ENCODE results near the gene GPR162.
A peak's percentile ranks its signal among the peaks of the same experiment; 100 is the strongest.

Gene GPR162

DNA sequence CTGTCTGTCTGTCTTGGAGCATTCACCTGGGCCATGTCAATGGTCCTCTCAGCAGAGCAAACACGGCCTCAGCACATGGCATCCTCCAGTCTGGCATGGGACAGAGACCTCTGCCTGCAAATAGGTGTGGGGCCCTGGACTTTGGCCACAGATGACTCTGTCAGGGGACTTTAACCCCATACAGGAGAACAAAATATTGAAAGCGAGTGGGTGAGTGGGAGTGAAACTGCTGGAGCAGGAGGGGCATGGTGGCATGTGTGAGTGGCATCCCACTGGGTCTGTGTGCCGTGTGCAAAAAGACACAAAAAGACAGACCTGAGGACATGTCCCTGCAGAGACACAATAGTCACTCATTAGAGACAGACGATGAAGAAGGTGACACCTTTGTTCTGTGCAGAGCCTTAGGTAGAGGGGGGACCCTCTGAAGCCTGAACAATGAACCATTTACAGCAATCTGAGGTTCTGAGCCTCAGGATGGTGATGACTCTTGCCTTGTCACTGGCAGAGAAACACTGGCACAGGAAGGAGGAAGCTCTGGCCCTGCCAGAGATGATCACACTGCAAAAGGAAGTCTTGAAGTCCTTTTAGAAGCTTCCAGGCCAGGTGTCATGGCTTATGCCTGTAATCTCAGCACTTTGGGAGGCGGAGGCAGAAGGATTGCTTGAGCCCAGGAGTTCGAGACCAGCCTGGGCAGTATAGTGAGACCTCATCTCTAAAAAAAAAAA, 41.8 kb upstream of the GPR162 start:
- peak; percentile 44 for FAIRE-seq
- TF ChIP-seq POLR2AphosphoS5 (IDR thresholded peaks at IDR 0.05; ENCODE audit: low read depth, low read length) (no peak), POLR2A (IDR thresholded peaks at IDR 0.05; ENCODE audit: low read depth, low read length) (no peak), TAF1 (IDR thresholded peaks at IDR 0.05; ENCODE audit: borderline replicate concordance, low read depth, low read length) (no peak)
- DNase-seq (ENCODE audit: insufficient read length) = no peak

DNA sequence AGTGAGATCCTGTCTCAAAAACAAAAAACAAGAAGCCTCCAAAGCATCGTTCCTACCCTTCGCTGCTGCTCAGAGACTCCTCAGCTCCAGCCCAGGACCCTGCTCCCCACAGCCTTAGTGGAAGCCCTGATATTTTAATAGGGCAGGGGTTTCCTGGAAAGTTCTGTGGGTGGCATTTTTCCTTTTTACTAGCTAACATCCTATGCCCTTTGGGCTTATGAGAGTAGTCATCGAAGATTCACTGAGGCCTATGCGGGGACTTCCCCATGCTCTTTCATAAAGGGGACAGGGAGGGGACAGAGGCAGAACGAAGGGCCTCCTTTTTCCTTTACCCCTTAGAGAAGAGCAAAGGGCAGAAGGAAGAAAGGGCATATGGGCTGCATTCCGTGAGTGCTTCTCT, 41.0 kb upstream of the GPR162 start:
- FAIRE-seq (no peak), DNase-seq (ENCODE audit: insufficient read length) (no peak)
- no peak for TF ChIP-seq POLR2A (IDR thresholded peaks at IDR 0.05; ENCODE audit: low read depth, low read length)

DNA sequence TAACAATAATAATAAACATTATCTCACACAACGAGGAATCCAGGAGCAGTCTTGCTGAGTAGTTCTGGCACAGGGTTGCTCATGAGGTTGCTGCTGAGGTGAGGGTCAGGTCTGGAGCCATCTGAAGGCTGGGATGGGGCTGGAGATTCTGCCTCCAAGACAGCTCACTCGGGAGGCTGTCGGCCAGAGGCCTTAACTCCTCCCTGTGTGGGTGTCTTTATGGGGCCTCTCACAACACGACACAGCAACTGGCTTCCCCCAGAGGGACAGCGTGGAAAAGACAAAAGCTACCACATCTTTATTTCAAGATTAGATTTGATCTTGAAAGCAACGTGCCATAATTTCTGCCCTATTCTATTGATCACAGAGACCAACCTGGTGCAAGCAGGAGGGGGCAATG, 39.5 kb upstream of the GPR162 start:
- no peak for DNase-seq (ENCODE audit: insufficient read length)
- no peak for FAIRE-seq
- TF ChIP-seq TAF1 (IDR thresholded peaks at IDR 0.05; ENCODE audit: borderline replicate concordance, low read depth, low read length) (no peak), POLR2A (IDR thresholded peaks at IDR 0.05; ENCODE audit: low read depth, low read length) (no peak), POLR2AphosphoS5 (IDR thresholded peaks at IDR 0.05; ENCODE audit: low read depth, low read length) (no peak)

DNA sequence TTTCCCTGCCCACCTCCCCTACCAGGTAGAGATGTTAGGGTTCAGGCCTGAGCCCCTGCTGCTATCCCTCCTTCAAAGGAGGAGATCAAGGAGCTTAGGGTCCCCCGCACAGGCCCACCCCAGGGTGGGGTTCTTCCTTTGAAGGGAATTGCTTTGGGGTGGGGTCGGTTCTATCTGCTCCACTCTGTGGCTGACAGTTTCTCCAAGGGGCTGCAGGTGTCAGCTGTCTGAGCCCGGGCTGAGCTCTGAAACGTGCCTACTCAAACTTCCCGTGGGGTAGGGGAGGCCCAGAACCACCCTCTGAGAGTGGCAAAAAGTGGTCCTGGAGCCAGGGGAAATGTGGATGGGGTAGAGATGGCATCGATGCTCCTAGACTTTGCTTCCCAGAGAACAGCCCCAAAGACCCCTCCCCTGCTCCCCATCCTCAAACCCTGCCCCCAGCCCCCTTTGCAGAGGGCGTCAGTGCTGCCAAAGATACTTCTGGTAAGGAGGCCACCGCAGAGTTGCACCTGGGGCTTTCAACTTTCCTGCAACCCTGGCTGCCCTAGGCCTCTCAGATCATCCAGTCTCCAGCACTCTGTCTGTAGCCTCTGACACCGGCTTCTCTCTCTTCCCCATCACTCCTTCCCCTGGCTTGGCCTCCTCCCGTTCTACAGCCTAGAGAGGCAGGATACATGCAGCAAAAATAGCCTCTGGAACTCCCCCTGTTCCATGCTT, 38.6 kb upstream of the GPR162 start:
- FAIRE-seq (no peak), DNase-seq (ENCODE audit: insufficient read length) (no peak)
- TF ChIP-seq POLR2AphosphoS5 (IDR thresholded peaks at IDR 0.05; ENCODE audit: low read depth, low read length) (no peak), POLR2A (IDR thresholded peaks at IDR 0.05; ENCODE audit: low read depth, low read length) (no peak), TAF1 (IDR thresholded peaks at IDR 0.05; ENCODE audit: borderline replicate concordance, low read depth, low read length) (no peak)

DNA sequence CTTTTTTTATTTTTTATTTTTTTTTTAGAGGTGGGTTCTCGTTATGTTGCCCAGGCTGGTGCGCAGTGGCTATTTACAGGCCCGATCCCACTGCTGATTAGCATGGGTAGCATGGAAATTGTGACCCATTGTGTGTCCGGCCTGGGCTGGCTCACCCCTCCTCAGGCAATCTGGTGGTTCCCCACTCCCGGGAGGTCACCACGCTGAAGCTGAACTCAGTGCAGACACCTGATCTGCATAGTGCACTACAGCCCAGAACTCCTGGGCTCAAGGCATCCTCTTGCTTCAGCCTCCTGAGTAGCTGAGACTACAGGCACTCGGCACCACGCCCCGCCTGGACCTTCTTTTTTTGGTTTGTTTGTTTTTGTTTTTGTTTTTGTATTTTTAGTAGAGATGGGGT, 37.8 kb upstream of the GPR162 start:
- TF ChIP-seq POLR2AphosphoS5 (IDR thresholded peaks at IDR 0.05; ENCODE audit: low read depth, low read length) = no peak
- TF ChIP-seq POLR2A (IDR thresholded peaks at IDR 0.05; ENCODE audit: low read depth, low read length) = no peak
- no peak for TF ChIP-seq TAF1 (IDR thresholded peaks at IDR 0.05; ENCODE audit: borderline replicate concordance, low read depth, low read length)
- FAIRE-seq = no peak

DNA sequence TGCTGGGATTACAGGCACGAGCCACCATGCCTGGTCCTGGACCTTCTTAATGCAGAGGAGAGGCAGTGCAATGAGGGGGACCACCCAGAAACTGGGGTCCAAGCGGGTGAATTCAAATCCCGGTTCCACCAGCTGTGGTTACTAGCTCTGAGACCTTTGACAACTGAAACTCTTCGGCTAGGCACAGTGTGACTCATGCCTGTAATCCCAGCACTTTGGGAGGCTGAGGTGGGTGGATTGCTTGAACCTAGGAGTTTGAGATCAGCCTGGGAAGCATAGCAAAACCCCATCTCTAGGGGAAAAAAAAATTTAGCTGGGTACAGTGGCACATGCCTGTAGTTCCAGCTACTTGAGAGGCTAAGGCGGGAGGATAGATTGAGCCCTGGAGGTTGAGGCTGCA, 37.3 kb upstream of the GPR162 start:
- FAIRE-seq (peak; percentile 9), DNase-seq (ENCODE audit: insufficient read length) (no peak)
- TF ChIP-seq TAF1 (IDR thresholded peaks at IDR 0.05; ENCODE audit: borderline replicate concordance, low read depth, low read length) = no peak
- no peak for TF ChIP-seq POLR2A (IDR thresholded peaks at IDR 0.05; ENCODE audit: low read depth, low read length)
- TF ChIP-seq POLR2AphosphoS5 (IDR thresholded peaks at IDR 0.05; ENCODE audit: low read depth, low read length) = no peak

More for the DNA sequence above, 37.8 kb upstream of the GPR162 start:
- DNase-seq (ENCODE audit: insufficient read length) = no peak

DNA sequence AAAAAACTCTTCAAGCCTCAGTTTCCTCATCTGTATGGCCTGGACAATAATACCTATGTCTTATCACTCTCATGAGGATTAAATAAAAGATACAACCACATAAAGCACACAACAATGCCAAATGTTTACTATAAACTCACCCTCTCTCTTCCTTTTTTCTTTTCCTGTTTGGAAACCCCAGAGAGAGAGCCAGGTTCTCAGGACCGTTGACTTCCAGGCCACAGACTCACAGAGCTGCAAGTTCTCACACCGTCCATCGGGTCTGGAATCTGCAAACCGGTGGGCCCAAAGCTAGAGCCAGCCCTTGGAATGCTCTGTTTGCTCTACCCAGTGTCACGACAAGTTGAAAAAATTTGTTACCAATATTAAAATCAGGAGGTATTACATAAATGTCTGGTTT, 36.9 kb upstream of the GPR162 start:
- no peak for FAIRE-seq
- DNase-seq (ENCODE audit: insufficient read length) = no peak
- TF ChIP-seq TAF1 (IDR thresholded peaks at IDR 0.05; ENCODE audit: borderline replicate concordance, low read depth, low read length) (no peak), POLR2A (IDR thresholded peaks at IDR 0.05; ENCODE audit: low read depth, low read length) (no peak), POLR2AphosphoS5 (IDR thresholded peaks at IDR 0.05; ENCODE audit: low read depth, low read length) (no peak)

DNA sequence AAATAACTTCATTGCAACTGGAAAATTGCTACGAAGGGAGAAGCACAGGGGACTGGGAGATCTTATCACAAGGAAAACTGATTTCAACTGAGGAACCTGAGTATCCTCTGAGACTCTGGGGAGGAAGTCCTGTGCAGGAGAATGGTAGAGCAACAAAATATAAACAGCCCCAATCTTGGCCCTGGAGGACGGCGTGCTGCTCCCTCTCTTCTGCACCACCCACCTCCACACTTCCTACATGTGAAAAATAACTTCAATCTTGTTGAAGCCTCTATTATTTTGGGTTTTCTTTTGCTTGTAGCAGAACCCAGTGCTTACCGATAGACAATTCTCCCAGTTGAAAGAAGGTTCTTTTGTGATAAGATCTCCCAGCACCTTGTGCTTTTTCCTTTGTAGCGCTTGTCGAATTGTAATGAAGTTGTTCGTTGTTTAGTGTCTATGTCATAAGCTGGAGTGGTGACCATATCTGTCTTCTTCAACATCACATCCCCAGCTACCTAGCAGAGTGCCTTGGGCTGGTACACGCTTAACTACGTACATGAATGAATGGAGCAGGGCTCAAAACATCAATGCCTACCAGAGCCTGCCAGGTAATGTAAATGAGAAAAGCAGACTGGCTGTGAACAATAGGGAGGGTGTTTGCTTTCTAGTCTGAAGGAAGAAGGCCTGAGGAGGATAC, 35.1 kb upstream of the GPR162 start:
- DNase-seq (ENCODE audit: insufficient read length) (no peak), FAIRE-seq (no peak)
- TF ChIP-seq TAF1 (IDR thresholded peaks at IDR 0.05; ENCODE audit: borderline replicate concordance, low read depth, low read length) (no peak), POLR2AphosphoS5 (IDR thresholded peaks at IDR 0.05; ENCODE audit: low read depth, low read length) (no peak), POLR2A (IDR thresholded peaks at IDR 0.05; ENCODE audit: low read depth, low read length) (no peak)

DNA sequence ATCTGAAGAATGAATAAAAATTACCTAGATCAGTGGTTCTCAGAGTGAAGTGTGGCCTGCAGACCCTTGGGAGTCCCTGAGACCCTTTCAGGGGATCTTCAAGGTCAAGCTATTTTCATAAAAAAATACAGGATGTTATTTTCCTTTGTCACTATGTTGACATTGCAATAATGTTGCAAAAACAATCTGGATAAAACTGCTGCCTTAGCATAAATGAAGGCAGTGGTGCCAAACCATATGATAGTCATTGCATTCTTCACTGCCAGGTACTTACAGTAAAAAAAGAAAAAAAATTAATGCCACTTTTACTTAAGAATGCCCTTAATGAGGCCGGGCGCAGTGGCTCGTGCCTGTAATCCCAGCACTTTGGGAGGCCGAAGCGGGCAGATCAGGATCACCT, 34.3 kb upstream of the GPR162 start:
- no peak for DNase-seq (ENCODE audit: insufficient read length)
- TF ChIP-seq POLR2AphosphoS5 (IDR thresholded peaks at IDR 0.05; ENCODE audit: low read depth, low read length) (no peak), TAF1 (IDR thresholded peaks at IDR 0.05; ENCODE audit: borderline replicate concordance, low read depth, low read length) (no peak), POLR2A (IDR thresholded peaks at IDR 0.05; ENCODE audit: low read depth, low read length) (no peak)
- FAIRE-seq = no peak

DNA sequence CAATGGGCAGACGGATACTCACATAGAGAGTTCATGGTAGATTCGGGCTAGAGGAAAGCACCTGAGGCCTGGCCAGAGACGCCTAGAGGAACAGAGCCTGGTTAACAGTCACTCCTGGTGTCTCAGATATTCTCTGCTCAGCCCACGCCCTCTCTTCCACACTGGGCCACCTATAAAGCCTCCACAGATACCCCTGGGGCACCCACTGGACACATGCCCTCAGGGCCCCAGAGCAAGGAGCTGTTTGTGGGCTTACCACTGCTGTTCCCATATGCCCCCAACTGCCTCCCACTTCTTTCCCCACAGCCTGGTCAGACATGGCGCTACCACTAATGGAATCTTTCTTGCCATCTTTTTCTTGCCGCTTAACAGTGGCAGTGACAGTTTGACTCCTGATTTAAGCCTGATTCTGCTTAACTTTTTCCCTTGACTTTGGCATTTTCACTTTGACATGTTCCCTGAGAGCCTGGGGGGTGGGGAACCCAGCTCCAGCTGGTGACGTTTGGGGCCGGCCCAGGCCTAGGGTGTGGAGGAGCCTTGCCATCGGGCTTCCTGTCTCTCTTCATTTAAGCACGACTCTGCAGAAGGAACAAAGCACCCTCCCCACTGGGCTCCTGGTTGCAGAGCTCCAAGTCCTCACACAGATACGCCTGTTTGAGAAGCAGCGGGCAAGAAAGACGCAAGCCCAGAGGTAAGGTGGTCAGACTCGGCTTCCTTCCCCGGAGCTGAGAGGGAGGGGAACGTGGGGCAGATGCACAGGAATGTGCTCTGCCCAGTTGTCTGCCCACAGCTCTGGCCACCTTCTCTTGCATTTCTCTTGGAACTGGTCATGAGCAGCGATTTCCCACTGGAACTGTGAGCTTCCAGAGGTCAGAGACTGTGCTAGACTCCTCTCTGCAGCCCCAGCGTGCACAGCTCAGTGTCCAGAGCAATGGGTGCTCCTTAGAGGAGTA, 32.4 kb upstream of the GPR162 start, which contains the start of gene CD4:
Gene CD4 (plus strand): TSS at position 557 of the 953 bp plus-strand sequence. CDS start 10,611 bp downstream, outside the sequence.
- FAIRE-seq = no peak
- TF ChIP-seq TAF1 (IDR thresholded peaks at IDR 0.05; ENCODE audit: borderline replicate concordance, low read depth, low read length) = no peak
- no peak for TF ChIP-seq POLR2AphosphoS5 (IDR thresholded peaks at IDR 0.05; ENCODE audit: low read depth, low read length)
- TF ChIP-seq POLR2A (IDR thresholded peaks at IDR 0.05; ENCODE audit: low read depth, low read length) = no peak
- DNase-seq (ENCODE audit: insufficient read length) = no peak
